GM18868 (cell line): Measurements from ENCODE around the gene MAD1L1.
"Not testable (repeated sequence)": the region's sequence is repeated elsewhere in the genome, so short reads cannot be mapped to it uniquely, and the experiment has no call there.

Source experiments
- ATAC-seq: cut with Tn5 transposase; IDR thresholded peaks from one replicate; pipeline ENCODE4 v1.9.1; 2021; ENCODE audit warnings: mild to moderate bottlenecking, moderate library complexity; ENCODE audit not compliant: unreplicated experiment

Gene MAD1L1

DNA sequence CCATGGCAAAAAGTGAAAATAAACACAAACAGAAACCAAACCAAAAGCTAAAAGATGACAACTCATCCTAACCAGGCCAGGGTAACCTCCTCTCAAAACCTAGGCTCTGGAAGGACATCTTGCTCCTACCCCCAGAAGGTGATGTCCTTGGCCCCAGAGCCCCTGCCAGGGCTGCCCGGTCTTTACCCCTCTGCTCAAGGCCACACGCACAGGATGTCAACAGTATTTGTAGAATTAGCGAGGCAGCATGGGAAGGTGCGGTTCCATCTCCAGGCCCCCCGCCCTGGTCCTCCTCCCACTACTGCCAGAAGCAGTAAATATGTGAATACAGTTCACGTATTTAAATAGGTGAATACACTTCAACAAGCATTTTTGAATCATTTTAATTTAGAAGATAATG, 356.1 kb downstream of the MAD1L1 start:
- not testable (repeated sequence) for ATAC-seq

GRCh38 chr7:1875392-1876199, 357.1 kb downstream of the MAD1L1 start:
- not testable (repeated sequence) for ATAC-seq

GRCh38 chr7:1874590-1875391, 358.0 kb downstream of the MAD1L1 start:
- not testable (repeated sequence) for ATAC-seq

GRCh38 chr7:1873857-1874589, 358.7 kb downstream of the MAD1L1 start:
- no peak for ATAC-seq

- ATAC-seq: no peak
Measured at GRCh38 chr7:1873421-1873820, 359.3 kb downstream of the MAD1L1 start.

DNA sequence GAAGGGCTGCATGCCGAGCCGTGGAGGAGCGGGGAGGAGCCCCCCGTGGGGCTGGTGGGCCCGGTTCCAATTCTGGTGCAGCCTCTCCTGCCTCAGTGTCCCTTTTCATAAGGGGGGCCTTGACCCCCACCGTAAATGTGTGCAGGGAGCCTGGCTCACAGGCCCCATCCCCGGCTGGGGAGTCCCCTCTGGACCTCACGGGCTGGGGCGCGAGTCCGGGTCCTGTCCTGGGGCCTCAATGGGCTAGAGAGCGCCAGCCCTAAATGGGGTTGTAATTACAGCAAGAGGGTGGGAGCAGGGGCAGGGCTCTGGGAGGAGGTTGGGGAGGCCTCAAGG, 359.7 kb downstream of the MAD1L1 start:
- ATAC-seq: no peak

DNA sequence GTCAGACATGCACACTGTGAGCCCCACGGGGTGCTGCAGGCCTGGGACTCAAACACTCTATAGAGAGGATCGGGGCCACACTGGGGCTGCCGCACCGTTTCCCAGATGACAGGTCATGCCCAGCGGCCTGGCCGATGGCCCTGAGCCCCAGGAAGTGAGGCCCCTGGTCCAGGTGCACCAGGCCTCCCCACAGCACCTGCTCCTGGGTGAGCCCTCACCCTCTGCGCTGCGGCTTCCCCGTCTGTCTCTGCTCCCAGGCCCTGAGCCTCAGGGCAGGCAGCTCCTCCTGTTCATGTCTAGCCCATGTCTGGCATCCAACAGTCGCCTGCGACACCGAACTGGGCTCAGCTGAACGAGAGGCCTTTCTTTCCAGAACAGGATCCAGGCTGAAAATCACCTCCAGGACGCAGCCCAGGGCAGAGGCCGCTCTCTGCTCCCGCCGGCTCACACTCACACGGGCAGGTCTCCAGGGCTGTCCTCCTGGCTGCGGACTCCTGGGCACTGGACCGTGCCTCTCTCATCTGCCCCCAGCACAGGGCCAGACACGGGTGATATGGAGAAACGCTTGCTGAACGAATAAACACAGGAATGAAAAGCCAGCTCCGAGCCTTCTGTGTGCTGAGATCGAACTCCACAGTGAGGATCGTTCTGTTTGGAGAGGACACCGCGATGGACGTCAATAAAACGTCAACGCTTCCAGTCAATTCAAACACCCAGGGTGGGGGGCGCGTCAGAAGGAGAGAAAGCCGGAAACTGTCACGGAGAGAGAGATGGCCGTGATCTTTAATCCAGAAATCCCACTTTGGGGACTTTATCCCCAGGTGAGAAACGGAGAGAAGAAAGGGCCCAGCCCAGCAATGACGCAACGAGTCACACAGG, 360.3 kb downstream of the MAD1L1 start:
- no peak for ATAC-seq

DNA sequence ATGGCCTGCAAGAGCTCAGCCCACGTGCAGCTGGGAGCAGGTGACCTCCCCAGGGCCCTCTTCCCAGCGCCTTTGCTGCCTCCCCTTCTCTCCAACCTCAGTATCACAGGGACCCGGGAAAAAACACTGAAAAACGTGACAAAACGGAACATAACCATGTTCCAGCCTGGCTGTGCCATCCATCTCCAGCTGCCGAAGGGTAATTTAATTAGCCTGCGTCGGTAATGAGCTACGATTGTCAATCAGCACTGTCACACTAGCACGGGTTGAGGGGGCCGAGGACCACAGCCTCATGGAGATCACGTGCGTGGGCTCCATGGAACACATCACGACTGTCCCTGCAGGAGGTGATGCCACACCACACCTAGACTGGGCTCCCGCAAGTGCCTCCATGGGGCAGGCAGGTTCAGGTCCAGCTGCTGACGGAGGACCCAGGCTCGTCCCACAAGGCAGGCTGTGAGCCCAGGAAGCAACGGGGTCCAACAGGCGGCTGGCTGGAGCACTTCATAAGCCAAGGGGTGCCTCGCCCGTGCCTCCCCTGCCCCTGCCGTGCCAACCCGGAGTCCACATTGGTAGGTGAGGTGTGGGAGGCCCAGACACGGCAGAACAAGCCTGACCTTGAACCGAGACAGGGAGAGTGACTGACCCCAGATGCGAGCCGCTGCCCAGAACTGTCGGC, 363.2 kb downstream of the MAD1L1 start:
- ATAC-seq: no peak

DNA sequence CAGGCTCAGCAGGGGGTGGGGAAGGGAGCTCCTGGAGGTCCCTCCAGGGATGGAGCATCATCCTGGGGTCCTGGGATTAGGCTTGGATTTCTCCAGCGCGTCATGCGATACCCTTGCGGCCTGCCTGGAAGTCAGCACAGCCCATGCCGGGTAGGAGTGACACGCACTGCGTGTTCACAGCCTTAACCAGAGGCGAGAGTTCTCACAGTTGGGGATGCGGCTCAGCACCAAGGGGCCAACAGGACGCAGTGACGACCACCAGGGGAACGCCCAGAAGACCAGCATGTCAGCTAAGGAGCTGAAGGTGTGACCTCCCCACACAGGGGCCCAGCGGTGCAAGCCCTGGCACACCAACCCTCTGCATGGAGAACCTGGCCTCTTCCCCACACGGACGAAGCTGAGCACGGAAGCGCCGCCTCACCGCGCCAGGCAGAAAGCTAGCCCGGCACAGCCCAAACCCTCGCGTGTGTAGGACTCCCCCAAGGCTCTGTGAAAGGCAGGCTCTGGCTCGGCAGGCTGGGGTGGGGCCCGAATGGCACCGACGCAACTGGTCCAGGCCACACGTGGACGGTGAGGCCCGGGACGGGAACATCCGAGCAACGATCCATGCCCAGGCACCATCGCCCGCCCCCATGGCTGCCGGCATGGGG, 364.1 kb downstream of the MAD1L1 start:
- no peak for ATAC-seq

- ATAC-seq: no peak
Measured at GRCh38 chr7:1867370-1868260, 365.1 kb downstream of the MAD1L1 start.

GRCh38 chr7:1866601-1867000, 366.1 kb downstream of the MAD1L1 start:
- no peak for ATAC-seq

DNA sequence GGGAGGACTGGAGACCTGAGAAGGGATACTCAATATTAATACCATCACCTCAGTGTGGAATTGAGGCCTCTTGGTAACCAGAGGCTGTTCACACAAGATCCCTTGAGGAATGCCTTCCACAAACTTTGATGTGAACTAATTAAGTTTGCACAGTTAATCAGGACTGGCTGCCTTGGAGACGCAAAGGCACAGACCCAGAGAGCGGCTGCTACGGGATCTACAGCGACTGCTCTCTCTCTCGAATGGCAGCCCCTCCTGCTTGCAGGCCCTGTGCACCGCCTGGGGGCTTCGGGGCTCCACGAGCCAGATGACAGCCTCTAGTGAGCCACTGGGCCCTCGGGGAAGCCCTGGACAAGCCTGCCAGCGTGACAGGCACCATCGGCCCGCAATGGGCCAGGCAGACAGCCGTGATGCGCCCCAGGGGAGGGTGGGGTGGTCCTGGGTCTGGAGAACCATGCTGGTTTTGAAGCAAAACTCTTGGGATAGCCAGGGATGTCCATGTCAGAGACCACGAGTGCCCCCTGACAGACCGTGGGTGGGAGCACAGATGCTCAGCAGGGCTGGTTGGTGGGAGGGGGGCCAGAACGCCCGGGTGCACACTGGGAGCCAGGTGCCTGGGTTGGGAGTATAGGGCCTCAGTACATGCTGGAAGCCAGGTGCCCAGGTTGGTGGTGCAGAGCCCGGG, 367.0 kb downstream of the MAD1L1 start:
- ATAC-seq: no peak

- no peak for ATAC-seq
Measured at GRCh38 chr7:1865000-1865555, 367.7 kb downstream of the MAD1L1 start.

DNA sequence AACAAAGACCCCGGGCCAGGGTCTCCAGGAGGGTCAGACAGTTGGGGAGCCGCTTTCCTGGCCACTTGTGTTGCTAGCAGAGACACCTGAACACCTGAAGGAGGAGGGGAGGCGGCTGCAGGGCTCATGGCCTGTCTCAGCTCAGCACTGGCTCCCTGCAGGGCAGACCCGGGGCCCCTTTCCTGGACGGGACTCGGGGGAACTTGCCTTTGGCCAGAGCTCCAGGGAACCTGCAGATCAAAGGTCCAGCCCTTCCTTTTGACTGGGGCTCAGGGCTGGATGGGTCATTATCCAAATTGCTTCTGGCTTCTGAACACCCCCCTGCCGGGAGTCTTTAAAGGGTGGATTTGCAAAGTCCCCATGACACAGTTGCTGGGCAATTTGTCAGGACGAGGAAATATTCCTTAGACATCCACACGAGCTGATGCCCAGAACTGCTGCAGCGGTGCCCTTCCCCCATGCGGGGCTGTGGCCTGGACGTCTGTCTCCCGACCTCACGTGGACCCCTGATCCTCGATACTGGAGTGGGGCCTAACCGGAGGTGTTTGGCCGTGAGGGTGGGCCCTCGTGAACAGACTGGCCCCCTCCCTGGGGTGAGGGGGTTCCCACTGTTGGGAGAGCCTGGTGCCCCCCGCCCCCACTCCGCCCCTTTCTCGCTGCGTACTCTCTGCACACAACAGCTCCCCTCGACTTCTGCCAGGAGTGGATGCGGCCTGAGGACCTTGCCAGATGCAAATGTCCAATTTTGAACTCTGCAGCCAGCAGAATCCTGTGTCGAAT, 368.4 kb downstream of the MAD1L1 start:
- ATAC-seq: no peak

DNA sequence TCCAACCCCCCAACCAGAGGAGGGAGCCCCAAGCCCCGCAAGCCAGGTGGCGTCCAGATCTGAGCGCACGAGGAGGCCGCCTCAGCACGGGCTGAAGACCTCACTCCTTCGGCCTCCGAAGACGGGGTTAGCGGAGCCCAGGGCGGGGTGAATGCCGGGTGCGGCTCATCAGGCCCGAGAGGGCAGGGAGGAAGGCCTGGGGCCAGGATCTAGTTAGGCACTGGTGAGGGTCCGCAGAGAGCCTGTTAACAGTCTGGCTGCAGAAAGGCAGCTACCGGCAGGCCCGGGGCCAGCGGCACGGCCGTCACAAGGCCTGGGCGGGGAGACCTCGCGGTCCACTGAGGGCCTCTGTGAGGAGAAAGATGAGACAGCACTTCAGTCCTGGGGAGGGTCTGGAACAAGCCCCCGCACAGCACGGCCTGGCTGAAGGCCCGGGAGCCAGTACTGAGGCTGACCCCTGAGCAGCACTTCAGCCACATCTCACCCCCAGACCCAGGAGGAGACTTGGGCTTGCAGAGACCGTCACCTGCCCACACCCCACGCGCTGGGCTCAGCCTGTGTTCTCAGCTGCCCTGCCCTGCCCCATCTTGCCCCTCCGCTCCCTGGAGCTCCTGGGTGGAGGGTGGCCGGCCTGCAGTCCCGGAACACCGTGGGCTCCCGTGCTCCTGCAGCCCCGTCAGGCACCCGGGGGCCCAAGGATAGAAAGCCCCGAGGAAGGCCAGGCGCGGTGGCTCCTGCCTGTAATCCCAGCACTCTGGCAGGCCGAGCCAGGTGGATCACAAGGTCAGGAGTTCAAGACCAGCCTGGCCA, 369.4 kb downstream of the MAD1L1 start:
- ATAC-seq: no peak

DNA sequence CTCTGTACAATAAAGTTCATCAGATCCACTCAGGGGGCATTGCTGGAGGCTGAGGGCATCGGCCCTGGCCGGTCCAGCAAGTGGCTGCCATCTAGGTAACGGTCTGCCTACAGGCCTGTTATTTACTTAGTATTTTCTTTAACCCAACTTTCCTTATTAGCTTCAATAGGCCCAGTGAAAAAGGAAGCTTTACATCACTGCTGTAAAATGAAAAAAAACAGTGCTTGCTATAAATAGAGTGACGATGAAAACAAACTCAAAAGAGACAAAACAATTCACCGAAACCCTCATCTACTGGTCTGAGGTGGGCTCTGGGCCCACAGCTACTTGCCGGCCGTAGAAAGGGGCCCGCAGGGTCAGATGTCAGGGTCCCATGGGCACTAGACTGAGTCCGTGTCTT, 370.2 kb downstream of the MAD1L1 start:
- ATAC-seq: no peak
